Measurements from ENCODE around the gene GPI. TPM values are rescaled to one million over a fixed set of nuclear protein-coding genes. Genes with fewer than 3 reads are reported as not detected.

Gene GPI
- total and polyA plus RNA-seq, 2 donors = 78.2 to 90.1 TPM

DNA sequence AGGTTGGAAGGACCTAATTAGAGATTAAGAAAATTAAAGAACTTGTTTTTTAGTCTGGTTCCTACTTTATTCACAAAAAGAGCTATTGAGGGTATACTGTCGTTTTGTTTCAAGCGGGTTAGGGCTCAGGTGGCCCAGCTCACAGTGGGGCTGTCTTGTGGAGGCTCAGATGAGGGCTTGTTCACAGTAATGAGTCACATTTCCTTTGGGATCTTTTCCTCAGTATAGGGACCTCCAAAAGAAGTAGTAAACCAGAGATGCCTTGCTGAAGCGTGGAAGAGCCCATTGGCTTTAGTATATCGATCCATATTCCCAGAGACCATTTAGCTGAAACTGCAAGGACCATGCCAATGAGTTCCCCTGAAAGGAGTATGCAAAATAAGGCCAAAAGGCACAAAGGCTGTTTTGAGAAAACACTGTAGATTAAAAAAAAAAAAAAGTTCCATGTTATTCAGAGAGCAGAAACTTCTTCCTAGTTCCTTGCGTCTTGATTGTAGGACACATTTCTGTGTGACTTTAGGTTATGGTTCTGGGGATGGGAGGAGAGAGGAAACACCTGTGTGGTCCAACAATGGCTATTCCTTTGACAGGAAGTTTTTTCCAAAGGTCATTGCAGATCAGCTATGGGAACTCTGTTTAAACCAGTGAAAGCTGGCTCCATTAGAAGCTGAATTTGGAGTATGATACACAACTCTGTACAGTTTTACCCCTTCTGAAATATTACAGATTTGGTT lies 32.8 kb upstream of the GPI start:
- Histone ChIP-seq H3K9me3 (ENCODE audit: control insufficient read depth in 2 of 2, insufficient read depth in 1 of 2, low read length in 1 of 2) (no peaks in the 10 kb centered on the region), H3K27me3 (ENCODE audit: control insufficient read depth in 2 of 2, insufficient read depth in 1 of 2, low read length in 1 of 2) (no peaks in the 10 kb centered on the region), H3K36me3 (ENCODE audit: control insufficient read depth in 2 of 2, insufficient read depth in 2 of 2, low read length in 1 of 2) (peaks cover 32 to 36% of the 10 kb centered on the region in 2 donors), H3K4me3 (ENCODE audit: low read length in 2 of 2) (no peak overlapping the region), H3K4me1 (ENCODE audit: control insufficient read depth in 2 of 2, insufficient read depth in 2 of 2, low read length in 2 of 2) (no peaks in the 10 kb centered on the region), H3K27ac (ENCODE audit: low read depth in 1 of 2, low read length in 1 of 2) (peak overlapping the region; percentile 31 to 37)
- WGBS = 88% methylated on average over 5 of the region's 5 CpGs
- no peak for DNase-seq (ENCODE audit: low read depth in 6 of 9, low spot score in 9 of 9)

DNA sequence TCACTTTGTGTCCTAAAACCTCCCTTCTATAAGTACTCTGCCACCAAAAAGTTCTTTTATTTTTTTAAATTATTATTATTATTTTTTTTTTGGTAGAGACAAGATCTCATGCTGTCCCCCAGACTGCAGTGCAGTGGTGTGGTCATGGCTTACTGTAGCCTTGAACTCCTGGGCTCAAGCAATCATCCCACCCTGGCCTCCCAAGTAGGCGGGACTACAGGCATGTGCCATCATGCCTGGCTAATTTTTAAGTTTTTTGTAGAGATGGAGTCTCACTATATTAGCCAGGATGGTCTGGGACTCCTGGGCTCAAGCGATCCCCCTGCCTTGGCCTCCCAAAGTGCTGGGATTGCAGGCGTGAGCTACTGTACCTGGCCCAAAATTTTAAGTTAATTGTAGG lies 29.1 kb upstream of the GPI start:
- no peaks in the 10 kb centered on the region for H3K4me1 ChIP-seq (ENCODE audit: control insufficient read depth in 2 of 2, insufficient read depth in 2 of 2, low read length in 2 of 2)
- no peak overlapping the region for H3K4me3 ChIP-seq (ENCODE audit: low read length in 2 of 2)
- H3K27me3 ChIP-seq (ENCODE audit: control insufficient read depth in 2 of 2, insufficient read depth in 1 of 2, low read length in 1 of 2) = no peaks in the 10 kb centered on the region
- no peak for DNase-seq (ENCODE audit: low read depth in 6 of 9, low spot score in 9 of 9)
- H3K9me3 ChIP-seq (ENCODE audit: control insufficient read depth in 2 of 2, insufficient read depth in 1 of 2, low read length in 1 of 2) = no peaks in the 10 kb centered on the region
- WGBS = 96% methylated on average over 3 of the region's 3 CpGs
- H3K36me3 ChIP-seq (ENCODE audit: control insufficient read depth in 2 of 2, insufficient read depth in 2 of 2, low read length in 1 of 2) = peaks cover 33 to 34% of the 10 kb centered on the region in 2 donors
- no peak overlapping the region for H3K27ac ChIP-seq (ENCODE audit: low read depth in 1 of 2, low read length in 1 of 2)

DNA sequence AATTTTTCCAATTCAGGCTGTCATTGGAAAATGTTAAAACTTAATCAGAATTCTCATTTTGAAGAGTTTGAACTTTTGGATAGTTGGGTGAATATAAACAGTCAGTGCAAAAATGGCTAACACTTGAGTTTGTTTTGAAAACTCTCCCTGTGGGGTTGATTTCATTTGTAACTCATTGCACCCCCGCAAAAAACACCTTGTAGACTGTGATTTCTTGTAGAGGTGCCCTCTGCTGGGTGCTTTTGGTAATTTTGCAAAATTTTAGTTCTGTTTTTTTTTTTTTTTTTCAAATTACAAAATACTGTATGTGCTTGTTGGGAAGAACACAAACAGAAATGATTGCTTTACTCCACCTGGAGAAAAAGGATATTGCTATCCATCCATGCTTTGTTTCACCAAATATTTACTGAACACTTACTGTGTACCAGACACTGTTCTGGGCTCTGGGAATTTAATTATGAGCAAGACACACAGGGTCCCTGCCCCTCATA lies 28.2 kb upstream of the GPI start:
- H3K4me3 ChIP-seq (ENCODE audit: low read length in 2 of 2) = no peak overlapping the region
- WGBS = 12% methylated on average over 1 of the region's 1 CpG
- peak in 6 of 9 donors; percentile 31 to 69 (median 39) for DNase-seq (ENCODE audit: low read depth in 6 of 9, low spot score in 9 of 9)
- no peak overlapping the region for H3K27ac ChIP-seq (ENCODE audit: low read depth in 1 of 2, low read length in 1 of 2)
- H3K9me3 ChIP-seq (ENCODE audit: control insufficient read depth in 2 of 2, insufficient read depth in 1 of 2, low read length in 1 of 2) = no peaks in the 10 kb centered on the region
- no peaks in the 10 kb centered on the region for H3K27me3 ChIP-seq (ENCODE audit: control insufficient read depth in 2 of 2, insufficient read depth in 1 of 2, low read length in 1 of 2)
- peaks cover 36 to 42% of the 10 kb centered on the region in 2 donors for H3K36me3 ChIP-seq (ENCODE audit: control insufficient read depth in 2 of 2, insufficient read depth in 2 of 2, low read length in 1 of 2)
- H3K4me1 ChIP-seq (ENCODE audit: control insufficient read depth in 2 of 2, insufficient read depth in 2 of 2, low read length in 2 of 2) = no peaks in the 10 kb centered on the region

DNA sequence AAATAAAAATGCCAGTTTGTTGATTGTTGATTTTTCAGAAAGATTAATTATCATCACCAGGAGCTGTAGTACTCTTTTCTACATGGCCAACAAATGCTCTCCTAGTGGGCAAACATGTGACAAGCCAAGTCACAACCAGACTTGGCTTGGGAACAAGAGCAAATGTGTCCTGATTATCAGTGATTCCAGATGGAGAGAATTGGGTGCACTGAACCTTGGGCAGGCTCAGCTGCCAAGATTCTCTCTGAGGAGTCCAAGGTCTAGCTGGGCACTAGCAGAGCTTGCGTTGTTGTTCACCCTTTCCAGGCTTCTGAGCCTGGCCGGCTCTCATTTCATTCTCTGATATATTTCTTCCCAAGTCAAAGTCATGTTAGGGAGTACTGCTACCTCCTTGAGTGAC lies 27.3 kb upstream of the GPI start:
- no peak for DNase-seq (ENCODE audit: low read depth in 6 of 9, low spot score in 9 of 9)
- Histone ChIP-seq H3K9me3 (ENCODE audit: control insufficient read depth in 2 of 2, insufficient read depth in 1 of 2, low read length in 1 of 2) (no peaks in the 10 kb centered on the region), H3K27me3 (ENCODE audit: control insufficient read depth in 2 of 2, insufficient read depth in 1 of 2, low read length in 1 of 2) (no peaks in the 10 kb centered on the region), H3K27ac (ENCODE audit: low read depth in 1 of 2, low read length in 1 of 2) (no peak overlapping the region), H3K4me3 (ENCODE audit: low read length in 2 of 2) (no peak overlapping the region), H3K4me1 (ENCODE audit: control insufficient read depth in 2 of 2, insufficient read depth in 2 of 2, low read length in 2 of 2) (no peaks in the 10 kb centered on the region), H3K36me3 (ENCODE audit: control insufficient read depth in 2 of 2, insufficient read depth in 2 of 2, low read length in 1 of 2) (peaks cover 44 to 45% of the 10 kb centered on the region in 2 donors)
- over 99% methylated on average over 2 of the region's 2 CpGs for WGBS

DNA sequence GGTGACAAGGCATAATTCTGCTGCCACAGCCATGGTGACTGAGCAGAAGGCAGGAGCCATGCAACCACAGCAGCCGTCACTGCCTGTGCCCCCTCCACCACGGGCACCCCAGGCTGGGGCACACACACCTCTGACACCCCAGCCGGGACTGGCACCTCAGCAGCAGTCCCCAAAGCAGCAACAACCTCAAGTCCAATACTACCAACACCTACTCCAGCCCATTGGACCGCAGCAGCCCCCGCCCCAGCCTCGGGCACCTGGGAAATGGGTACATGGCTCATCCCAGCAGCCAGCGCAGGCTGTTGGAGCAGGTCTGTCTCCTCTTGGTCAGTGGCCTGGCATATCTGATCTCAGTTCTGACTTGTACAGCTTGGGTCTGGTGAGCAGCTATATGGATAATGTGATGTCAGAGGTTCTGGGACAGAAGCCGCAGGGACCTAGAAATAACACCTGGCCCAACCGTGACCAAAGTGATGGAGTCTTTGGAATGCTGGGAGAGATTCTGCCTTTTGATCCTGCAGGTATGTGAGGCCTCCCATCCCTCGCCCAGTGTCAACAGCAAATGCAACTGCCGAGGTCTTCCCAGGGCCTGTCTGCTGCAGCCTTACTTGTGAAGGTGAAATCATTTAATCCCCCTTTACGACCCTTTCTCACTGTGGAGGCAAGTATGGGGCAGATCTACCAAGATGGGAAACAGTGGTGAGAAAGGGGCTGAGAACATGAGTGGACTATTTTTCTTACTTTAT lies 22.9 kb upstream of the GPI start:
- Histone ChIP-seq H3K36me3 (ENCODE audit: control insufficient read depth in 2 of 2, insufficient read depth in 2 of 2, low read length in 1 of 2) (peaks cover 39 to 45% of the 10 kb centered on the region in 2 donors), H3K27me3 (ENCODE audit: control insufficient read depth in 2 of 2, insufficient read depth in 1 of 2, low read length in 1 of 2) (no peaks in the 10 kb centered on the region), H3K27ac (ENCODE audit: low read depth in 1 of 2, low read length in 1 of 2) (no peak overlapping the region), H3K4me1 (ENCODE audit: control insufficient read depth in 2 of 2, insufficient read depth in 2 of 2, low read length in 2 of 2) (no peaks in the 10 kb centered on the region), H3K4me3 (ENCODE audit: low read length in 2 of 2) (no peak overlapping the region), H3K9me3 (ENCODE audit: control insufficient read depth in 2 of 2, insufficient read depth in 1 of 2, low read length in 1 of 2) (peaks cover 0 to 7% of the 10 kb centered on the region in 2 donors)
- WGBS = 97% methylated on average over 12 of the region's 12 CpGs
- no peak for DNase-seq (ENCODE audit: low read depth in 6 of 9, low spot score in 9 of 9)

DNA sequence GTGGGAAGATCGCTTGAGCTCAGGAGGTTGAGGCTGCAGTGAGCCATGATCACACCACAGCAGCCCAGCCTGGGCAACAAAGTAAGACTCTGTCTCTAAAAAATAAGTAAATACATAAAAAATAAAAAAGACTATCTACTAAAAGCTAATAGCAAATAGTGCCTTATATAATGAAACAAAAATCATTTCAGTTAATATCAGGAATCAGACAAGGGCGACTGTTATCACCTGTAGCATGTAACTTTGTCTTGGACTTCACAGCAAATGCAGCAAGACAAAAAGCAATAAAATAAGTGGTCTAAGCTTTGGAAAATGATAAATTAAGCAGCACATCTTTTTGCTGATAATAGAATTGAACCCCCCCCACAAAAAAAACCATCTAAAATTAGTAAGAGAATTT lies 21.2 kb upstream of the GPI start:
- over 99% methylated on average over 2 of the region's 2 CpGs for WGBS

DNA sequence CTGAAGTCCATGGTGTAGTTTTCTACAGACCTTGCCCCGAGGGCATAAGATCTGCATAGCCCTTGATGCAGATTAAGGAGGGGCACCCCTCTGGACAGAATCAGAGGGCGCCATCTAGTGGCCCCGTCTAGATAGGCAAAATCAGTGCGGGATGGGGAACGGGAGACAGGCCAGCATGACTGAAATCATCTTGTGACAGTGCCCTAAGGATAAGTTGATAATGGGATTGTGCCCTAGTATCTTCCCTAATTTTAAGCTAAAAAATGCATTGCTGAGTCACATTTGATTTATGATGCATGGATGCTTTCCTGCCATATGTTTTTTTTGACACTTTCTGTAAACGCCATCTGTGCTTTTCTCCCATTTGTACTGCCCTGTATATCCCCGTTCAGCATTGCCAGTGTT lies 19.0 kb upstream of the GPI start:
- Histone ChIP-seq H3K27ac (ENCODE audit: low read depth in 1 of 2, low read length in 1 of 2) (no peak overlapping the region), H3K36me3 (ENCODE audit: control insufficient read depth in 2 of 2, insufficient read depth in 2 of 2, low read length in 1 of 2) (peaks cover 24 to 29% of the 10 kb centered on the region in 2 donors), H3K9me3 (ENCODE audit: control insufficient read depth in 2 of 2, insufficient read depth in 1 of 2, low read length in 1 of 2) (peaks cover 0 to 7% of the 10 kb centered on the region in 2 donors), H3K27me3 (ENCODE audit: control insufficient read depth in 2 of 2, insufficient read depth in 1 of 2, low read length in 1 of 2) (no peaks in the 10 kb centered on the region), H3K4me1 (ENCODE audit: control insufficient read depth in 2 of 2, insufficient read depth in 2 of 2, low read length in 2 of 2) (peaks cover 10 to 25% of the 10 kb centered on the region in 2 donors), H3K4me3 (ENCODE audit: low read length in 2 of 2) (no peak overlapping the region)
- 73% methylated on average over 7 of the region's 7 CpGs for WGBS
- DNase-seq (ENCODE audit: low read depth in 6 of 9, low spot score in 9 of 9) = peak in 2 of 9 donors; percentile 46 to 54

More for the DNA sequence above, 21.2 kb upstream of the GPI start:
- H3K27ac ChIP-seq (ENCODE audit: low read depth in 1 of 2, low read length in 1 of 2) = no peak overlapping the region
- H3K9me3 ChIP-seq (ENCODE audit: control insufficient read depth in 2 of 2, insufficient read depth in 1 of 2, low read length in 1 of 2) = peaks cover 0 to 7% of the 10 kb centered on the region in 2 donors
- H3K36me3 ChIP-seq (ENCODE audit: control insufficient read depth in 2 of 2, insufficient read depth in 2 of 2, low read length in 1 of 2) = peaks cover 41% of the 10 kb centered on the region in 2 donors
- DNase-seq (ENCODE audit: low read depth in 6 of 9, low spot score in 9 of 9) = no peak
- no peaks in the 10 kb centered on the region for H3K27me3 ChIP-seq (ENCODE audit: control insufficient read depth in 2 of 2, insufficient read depth in 1 of 2, low read length in 1 of 2)
- no peak overlapping the region for H3K4me3 ChIP-seq (ENCODE audit: low read length in 2 of 2)
- peaks cover 0 to 3% of the 10 kb centered on the region in 2 donors for H3K4me1 ChIP-seq (ENCODE audit: control insufficient read depth in 2 of 2, insufficient read depth in 2 of 2, low read length in 2 of 2)

DNA sequence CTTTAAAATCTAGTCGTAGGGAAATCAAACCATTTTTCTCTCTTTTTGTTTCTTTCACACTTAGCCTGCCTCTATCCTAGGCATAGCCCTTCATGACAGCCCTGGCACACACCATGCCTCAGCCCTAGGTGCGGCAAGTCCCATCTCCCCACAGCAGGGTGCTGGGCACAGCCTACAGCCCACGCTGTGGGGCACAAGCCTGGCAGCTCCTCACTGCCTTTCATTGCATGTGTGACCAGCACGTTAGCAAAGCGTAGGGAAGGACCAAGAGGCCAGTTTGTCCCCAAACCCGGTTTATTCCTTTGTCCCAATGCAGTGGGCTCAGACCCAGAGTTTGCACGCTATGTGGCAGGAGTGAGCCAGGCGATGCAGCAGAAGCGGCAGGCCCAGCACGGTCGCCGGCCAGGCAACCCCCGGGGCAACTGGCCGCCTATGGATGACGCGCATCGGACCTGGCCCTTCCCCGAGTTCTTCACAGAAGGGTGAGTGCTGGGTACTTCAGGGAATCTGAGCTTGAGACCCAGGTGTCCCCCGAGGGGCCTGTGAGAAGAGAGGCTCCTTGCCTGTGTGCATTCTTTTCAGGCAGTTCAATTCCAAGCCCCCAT lies 17.3 kb upstream of the GPI start:
- peaks cover 14 to 15% of the 10 kb centered on the region in 2 donors for H3K36me3 ChIP-seq (ENCODE audit: control insufficient read depth in 2 of 2, insufficient read depth in 2 of 2, low read length in 1 of 2)
- DNase-seq (ENCODE audit: low read depth in 6 of 9, low spot score in 9 of 9) = no peak
- WGBS = 97% methylated on average over 19 of the region's 19 CpGs

More for the DNA sequence above, 17.3 kb upstream of the GPI start:
- no peaks in the 10 kb centered on the region for H3K27me3 ChIP-seq (ENCODE audit: control insufficient read depth in 2 of 2, insufficient read depth in 1 of 2, low read length in 1 of 2)
- no peak overlapping the region for H3K27ac ChIP-seq (ENCODE audit: low read depth in 1 of 2, low read length in 1 of 2)
- peaks cover 14 to 34% of the 10 kb centered on the region in 2 donors for H3K4me1 ChIP-seq (ENCODE audit: control insufficient read depth in 2 of 2, insufficient read depth in 2 of 2, low read length in 2 of 2)
- H3K9me3 ChIP-seq (ENCODE audit: control insufficient read depth in 2 of 2, insufficient read depth in 1 of 2, low read length in 1 of 2) = peaks cover 0 to 7% of the 10 kb centered on the region in 2 donors
- H3K4me3 ChIP-seq (ENCODE audit: low read length in 2 of 2) = no peak overlapping the region
